ENCODE results near the gene AP2B1. TPM values are rescaled to one million over a fixed set of nuclear protein-coding genes. Genes with fewer than 3 reads are reported as not detected.

AP2B1 gene
- total and polyA plus RNA-seq, 3 experiments from 2014 or later: 67.9 to 178 (median 163) TPM

DNA sequence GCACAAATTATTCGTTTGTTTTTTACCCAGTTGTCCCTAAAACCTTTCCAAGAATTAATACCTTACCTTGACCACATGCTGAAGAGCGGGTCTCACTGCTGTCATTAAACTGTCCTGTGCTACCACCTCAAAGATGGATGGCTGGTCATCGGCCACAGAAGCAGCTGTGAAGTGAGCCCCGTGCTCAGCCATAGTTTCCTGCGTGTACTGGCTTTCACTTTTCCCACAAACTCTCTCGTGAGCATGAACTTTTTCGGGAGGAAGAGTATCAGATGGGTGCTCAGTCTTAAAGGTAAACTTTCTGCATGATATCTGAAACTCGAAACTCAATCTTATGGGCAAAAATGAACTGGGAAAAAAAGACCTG, 9.3 kb upstream of the AP2B1 start:
- Mint-ChIP-seq H3K4me3 (peak overlapping the region; percentile 88 to 99 (median 97)), H3K9me3 (no peaks in the 10 kb centered on the region), H3K27ac (peak overlapping the region; percentile 95 to 100 (median 99)), H3K4me1 (peaks cover 23 to 29% (median 26%) of the 10 kb centered on the region in 3 donors), H3K36me3 (peaks cover 0 to 35% (median 5%) of the 10 kb centered on the region in 3 donors), H3K27me3 (no peaks in the 10 kb centered on the region)
- CTCF ChIA-PET: interaction anchor here (1.0 to 2.2 kb wide), 6 partner anchors 11 to 436 kb away, joined by 3 to 7 read pairs (median 4); no protein-coding TSS in a partner anchor
- Histone ChIP-seq H3K27me3 (ENCODE audit: insufficient read depth, low read length, poor library complexity, severe bottlenecking) (no peaks in the 10 kb centered on the region), H3K4me3 (ENCODE audit: low read length) (peak overlapping the region; percentile 85), H3K4me1 (ENCODE audit: insufficient read depth, low read length) (peaks cover 15% of the 10 kb centered on the region), H3K36me3 (ENCODE audit: insufficient read depth, low read length) (peaks cover 5% of the 10 kb centered on the region), H3K9me3 (ENCODE audit: low read length) (no peaks in the 10 kb centered on the region), H3K27ac (ENCODE audit: low read depth, low read length) (peak overlapping the region; percentile 90)
- POLR2A ChIA-PET: interaction anchor here (0.8 to 1.8 kb wide), 10 partner anchors 9 to 364 kb away, joined by 3 to 25 read pairs (median 6); partner anchors contain the start of genes AP2B1, SLFN14, SLFN5 and TAF15
- DNase-seq: no peak

- Mint-ChIP-seq H3K27me3 (no peaks in the 10 kb centered on the region), H3K36me3 (peaks cover 0 to 35% (median 5%) of the 10 kb centered on the region in 3 donors), H3K4me1 (peaks cover 23 to 29% (median 26%) of the 10 kb centered on the region in 3 donors), H3K4me3 (peak within 1 kb of the TSS; percentile 88 to 99 (median 97)), H3K27ac (peak within 1 kb of the TSS; percentile 95 to 100 (median 99)), H3K9me3 (no peaks in the 10 kb centered on the region)
- Histone ChIP-seq H3K4me3 (ENCODE audit: low read length) (peak within 1 kb of the TSS; percentile 85), H3K4me1 (ENCODE audit: insufficient read depth, low read length) (peaks cover 15% of the 10 kb centered on the region), H3K27me3 (ENCODE audit: insufficient read depth, low read length, poor library complexity, severe bottlenecking) (no peaks in the 10 kb centered on the region), H3K27ac (ENCODE audit: low read depth, low read length) (peak within 1 kb of the TSS; percentile 90), H3K9me3 (ENCODE audit: low read length) (no peaks in the 10 kb centered on the region), H3K36me3 (ENCODE audit: insufficient read depth, low read length) (peaks cover 5% of the 10 kb centered on the region)
- DNase-seq: peak; percentile 83 to 94 (median 87)
- CTCF ChIA-PET: interaction anchor here (0.8 to 2.2 kb wide), 13 partner anchors 8 to 437 kb away, joined by 3 to 7 read pairs (median 4); partner anchors contain the start of gene AP2B1
- POLR2A ChIA-PET: interaction anchor here (0.5 to 1.8 kb wide), 15 partner anchors 8 to 417 kb away, joined by 3 to 25 read pairs (median 5); partner anchors contain the start of genes AP2B1, SLFN14, SLFN5 and TAF15
These were observed 8.8 kb upstream of the AP2B1 start, which contains the start of gene PEX12 for GRCh38 chr17:35578197-35578928. Gene PEX12 (minus strand): TSS chr17:35578571. CDS start chr17:35578021, 550 bp downstream.

- DNase-seq: no peak
- H3K4me3 ChIP-seq (ENCODE audit: low read length): peak overlapping the region; percentile 85
- H3K9me3 ChIP-seq (ENCODE audit: low read length): no peaks in the 10 kb centered on the region
- POLR2A ChIA-PET: interaction anchor here (0.8 to 1.8 kb wide), 13 partner anchors 8 to 418 kb away, joined by 3 to 25 read pairs (median 5); partner anchors contain the start of genes AP2B1, SLFN5 and TAF15
- Mint-ChIP-seq H3K36me3 (peaks cover 0 to 30% (median 5%) of the 10 kb centered on the region in 3 donors), H3K4me3 (peak overlapping the region; percentile 88 to 99 (median 97)), H3K27ac (peak overlapping the region; percentile 95 to 100 (median 99)), H3K4me1 (peaks cover 23 to 29% (median 26%) of the 10 kb centered on the region in 3 donors), H3K9me3 (no peaks in the 10 kb centered on the region), H3K27me3 (no peaks in the 10 kb centered on the region)
- H3K27me3 ChIP-seq (ENCODE audit: insufficient read depth, low read length, poor library complexity, severe bottlenecking): no peaks in the 10 kb centered on the region
- peaks cover 15% of the 10 kb centered on the region for H3K4me1 ChIP-seq (ENCODE audit: insufficient read depth, low read length)
- peaks cover 5% of the 10 kb centered on the region for H3K36me3 ChIP-seq (ENCODE audit: insufficient read depth, low read length)
- CTCF ChIA-PET: interaction anchor here (0.8 to 2.2 kb wide), 13 partner anchors 8 to 437 kb away, joined by 3 to 7 read pairs (median 4); partner anchors contain the start of gene AP2B1
- peak overlapping the region; percentile 90 for H3K27ac ChIP-seq (ENCODE audit: low read depth, low read length)
These were observed 8.1 kb upstream of the AP2B1 start for GRCh38 chr17:35578929-35579432.

DNA sequence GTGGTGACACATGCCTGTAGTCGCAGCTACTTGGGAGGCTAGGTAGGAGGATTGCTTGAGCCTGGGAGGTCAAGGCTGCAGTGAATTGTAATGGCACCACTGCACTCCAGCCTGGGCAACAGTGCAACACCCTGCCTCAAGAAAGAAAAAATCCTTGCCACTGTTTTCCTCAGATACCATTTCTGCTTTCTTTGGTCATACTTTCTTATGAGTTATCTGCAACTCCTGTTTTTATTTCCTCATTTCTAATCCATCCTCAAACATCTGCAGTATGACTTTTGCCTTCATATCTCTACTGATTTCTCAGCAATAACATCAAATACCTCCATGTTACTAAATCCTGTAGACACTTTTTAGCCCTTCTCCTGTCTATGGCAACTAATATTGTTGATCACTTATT, 3.1 kb upstream of the AP2B1 start:
- Histone ChIP-seq H3K27ac (ENCODE audit: low read depth, low read length) (no peak overlapping the region), H3K9me3 (ENCODE audit: low read length) (no peaks in the 10 kb centered on the region), H3K27me3 (ENCODE audit: insufficient read depth, low read length, poor library complexity, severe bottlenecking) (no peaks in the 10 kb centered on the region), H3K4me3 (ENCODE audit: low read length) (no peak overlapping the region), H3K4me1 (ENCODE audit: insufficient read depth, low read length) (peaks cover 20% of the 10 kb centered on the region), H3K36me3 (ENCODE audit: insufficient read depth, low read length) (no peaks in the 10 kb centered on the region)
- peak overlapping the region in 1 of 8 donors; percentile 75 for H3K27ac Mint-ChIP-seq
- ChIA-PET CTCF (no interaction called here), POLR2A (no interaction called here)
- H3K4me1 Mint-ChIP-seq: peaks cover 27 to 32% (median 30%) of the 10 kb centered on the region in 3 donors
- H3K27me3 Mint-ChIP-seq: peaks cover 0 to 3% of the 10 kb centered on the region in 2 donors
- peaks cover 0 to 9% (median 0%) of the 10 kb centered on the region in 3 donors for H3K36me3 Mint-ChIP-seq
- no peak for DNase-seq
- no peaks in the 10 kb centered on the region for H3K9me3 Mint-ChIP-seq
- peak overlapping the region in 1 of 7 donors; percentile 59 for H3K4me3 Mint-ChIP-seq

DNA sequence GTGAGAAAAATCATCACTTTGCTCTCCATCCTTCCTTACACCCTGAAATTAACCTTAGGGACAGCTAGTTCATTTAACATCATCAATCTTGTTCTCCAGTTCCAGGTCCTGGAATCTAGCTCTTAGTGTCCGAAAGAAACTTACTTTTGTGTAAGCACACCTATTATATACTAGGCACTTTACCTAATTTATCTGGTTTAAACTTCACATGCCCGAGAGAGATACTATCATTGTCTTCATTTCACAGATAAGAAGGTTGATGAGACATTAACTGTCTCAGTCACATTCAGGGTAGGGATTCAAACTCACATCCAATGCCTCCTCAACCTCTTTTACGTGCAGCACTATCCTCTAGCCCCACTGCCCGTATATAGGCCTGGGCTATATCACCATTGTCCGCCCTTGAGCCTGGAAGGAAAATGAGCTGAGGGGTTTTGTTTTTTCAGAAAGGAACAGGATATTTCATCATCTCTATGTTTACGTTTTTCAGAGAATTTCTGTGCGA, 501 bp upstream of the AP2B1 start:
- H3K36me3 Mint-ChIP-seq: peaks cover 0 to 13% (median 0%) of the 10 kb centered on the region in 3 donors
- H3K4me1 Mint-ChIP-seq: peaks cover 35 to 46% (median 41%) of the 10 kb centered on the region in 3 donors
- DNase-seq: no peak
- peak overlapping the region; percentile 91 to 99 (median 98) for H3K27ac Mint-ChIP-seq
- no peaks in the 10 kb centered on the region for H3K36me3 ChIP-seq (ENCODE audit: insufficient read depth, low read length)
- H3K27me3 Mint-ChIP-seq: peaks cover 0 to 3% of the 10 kb centered on the region in 2 donors
- H3K9me3 ChIP-seq (ENCODE audit: low read length): no peaks in the 10 kb centered on the region
- ChIA-PET CTCF (interaction anchor here (0.6 to 1.5 kb wide), 5 partner anchors 8 to 223 kb away, joined by 3 to 7 read pairs (median 3); partner anchors contain the start of genes PEX12, SLFN11 and TAF15), POLR2A (interaction anchor here (0.5 to 1.6 kb wide), 4 partner anchors 8 to 273 kb away, joined by 3 to 25 read pairs (median 4); partner anchors contain the start of genes PEX12 and TAF15)
- no peaks in the 10 kb centered on the region for H3K27me3 ChIP-seq (ENCODE audit: insufficient read depth, low read length, poor library complexity, severe bottlenecking)
- H3K4me1 ChIP-seq (ENCODE audit: insufficient read depth, low read length): peaks cover 21% of the 10 kb centered on the region
- peak overlapping the region; percentile 93 to 98 (median 95) for H3K4me3 Mint-ChIP-seq
- no peaks in the 10 kb centered on the region for H3K9me3 Mint-ChIP-seq
- H3K27ac ChIP-seq (ENCODE audit: low read depth, low read length): peak overlapping the region; percentile 96
- peak overlapping the region; percentile 98 for H3K4me3 ChIP-seq (ENCODE audit: low read length)

- Mint-ChIP-seq H3K27me3 (peaks cover 0 to 3% of the 10 kb centered on the region in 2 donors), H3K9me3 (no peaks in the 10 kb centered on the region), H3K36me3 (peaks cover 0 to 19% (median 0%) of the 10 kb centered on the region in 3 donors), H3K4me1 (peaks cover 37 to 58% (median 48%) of the 10 kb centered on the region in 3 donors), H3K4me3 (peak overlapping the region; percentile 93 to 98 (median 95)), H3K27ac (peak overlapping the region; percentile 91 to 99 (median 98))
- Histone ChIP-seq H3K4me1 (ENCODE audit: insufficient read depth, low read length) (peaks cover 21% of the 10 kb centered on the region), H3K36me3 (ENCODE audit: insufficient read depth, low read length) (no peaks in the 10 kb centered on the region), H3K4me3 (ENCODE audit: low read length) (peak overlapping the region; percentile 98), H3K27ac (ENCODE audit: low read depth, low read length) (peak overlapping the region; percentile 96), H3K27me3 (ENCODE audit: insufficient read depth, low read length, poor library complexity, severe bottlenecking) (no peaks in the 10 kb centered on the region), H3K9me3 (ENCODE audit: low read length) (no peaks in the 10 kb centered on the region)
- no peak for DNase-seq
- POLR2A ChIA-PET: interaction anchor here (0.7 to 1.9 kb wide), 3 partner anchors 10 to 55 kb away, joined by 3 to 18 read pairs (median 4); partner anchors contain the start of gene PEX12
- CTCF ChIA-PET: interaction anchor here (1.2 to 1.9 kb wide), 4 partner anchors 10 to 275 kb away, joined by 4 to 5 read pairs (median 4); partner anchors contain the start of gene PEX12
These were observed 1.2 kb downstream of the AP2B1 start for GRCh38 chr17:35588196-35588920.

DNA sequence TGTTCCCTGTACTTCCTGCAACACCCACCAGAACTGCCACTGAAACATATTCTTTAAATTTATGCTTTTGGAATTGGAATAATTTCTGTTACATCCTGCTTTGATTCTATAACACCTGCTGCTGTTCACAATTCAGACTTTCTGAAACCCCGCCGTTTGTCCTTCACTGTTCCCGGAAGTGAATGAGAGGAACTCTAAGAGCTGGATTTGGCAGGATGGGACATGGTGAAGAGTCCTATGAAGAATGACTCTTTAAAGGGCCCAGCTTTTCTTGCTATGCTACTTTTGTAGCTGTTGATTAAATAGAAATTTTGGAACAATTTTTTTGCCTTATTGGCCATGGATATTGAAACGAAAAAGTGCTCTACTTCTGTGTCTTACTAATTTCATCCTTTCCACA, 8.9 kb downstream of the AP2B1 start:
- Mint-ChIP-seq H3K4me1 (peaks cover 7 to 46% (median 30%) of the 10 kb centered on the region in 3 donors), H3K4me3 (no peak overlapping the region), H3K27ac (peak overlapping the region in 2 of 8 donors; percentile 24 to 57), H3K27me3 (no peaks in the 10 kb centered on the region), H3K36me3 (peaks cover 24 to 68% (median 30%) of the 10 kb centered on the region in 3 donors), H3K9me3 (no peaks in the 10 kb centered on the region)
- CTCF ChIA-PET: interaction anchor here (0.7 to 1.1 kb wide), 3 partner anchors 10 to 18 kb away, joined by 3 to 6 read pairs (median 3); partner anchors contain the start of gene PEX12
- Histone ChIP-seq H3K27ac (ENCODE audit: low read depth, low read length) (no peak overlapping the region), H3K4me1 (ENCODE audit: insufficient read depth, low read length) (no peaks in the 10 kb centered on the region), H3K36me3 (ENCODE audit: insufficient read depth, low read length) (peaks cover 30% of the 10 kb centered on the region), H3K27me3 (ENCODE audit: insufficient read depth, low read length, poor library complexity, severe bottlenecking) (no peaks in the 10 kb centered on the region), H3K4me3 (ENCODE audit: low read length) (no peak overlapping the region), H3K9me3 (ENCODE audit: low read length) (no peaks in the 10 kb centered on the region)
- no peak for DNase-seq
- POLR2A ChIA-PET: interaction anchor here (0.7 kb wide), 1 partner anchor 519 kb away, joined by 3 read pairs; no protein-coding TSS in a partner anchor
